HG03378 (cell line): ENCODE data around the gene DMD.
"Not testable (repeated sequence)": the region's sequence is repeated elsewhere in the genome, so short reads cannot be mapped to it uniquely, and the experiment has no call there.

Experiments used
- ATAC-seq: cut with Tn5 transposase; IDR thresholded peaks from one replicate; pipeline ENCODE4 v1.9.1; 2021; ENCODE audit warnings: mild to moderate bottlenecking, moderate library complexity; ENCODE audit not compliant: unreplicated experiment

DMD gene

DNA sequence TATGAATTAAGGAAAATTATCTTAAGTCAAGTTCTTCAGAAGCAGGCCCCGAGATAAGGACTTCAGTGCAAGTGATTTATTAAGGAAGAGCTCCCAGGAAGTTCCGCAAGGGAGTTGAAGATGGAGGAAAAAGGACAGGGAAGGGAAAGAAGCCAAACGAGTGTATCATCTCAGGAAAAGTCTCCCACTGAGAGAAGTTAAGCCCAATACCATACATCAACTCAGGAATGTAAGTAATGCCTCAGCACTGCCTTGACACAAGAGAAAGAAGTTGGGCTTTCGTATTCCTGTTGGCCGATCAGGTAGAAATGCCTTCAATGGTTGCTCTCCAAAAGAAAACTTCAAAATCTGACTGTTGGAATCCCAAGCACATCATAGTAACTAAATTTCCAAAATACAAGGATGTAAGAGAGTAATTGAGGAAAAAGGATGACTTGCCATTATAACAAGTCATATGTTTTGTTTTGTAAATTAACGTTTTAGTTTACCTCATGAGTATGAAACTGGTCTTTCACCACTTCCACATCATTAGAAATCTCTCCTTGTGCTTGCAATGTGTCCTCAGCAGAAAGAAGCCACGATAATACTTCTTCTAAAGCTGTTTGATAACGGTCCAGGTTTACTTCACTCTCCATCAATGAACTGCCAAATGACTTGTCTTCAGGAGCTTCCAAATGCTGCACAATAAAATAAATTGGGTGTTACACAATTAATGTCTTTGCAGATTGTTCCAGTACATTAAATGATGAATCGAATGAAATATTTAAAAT is 566.7 kb downstream of the DMD start:
- ATAC-seq = no peak

DNA sequence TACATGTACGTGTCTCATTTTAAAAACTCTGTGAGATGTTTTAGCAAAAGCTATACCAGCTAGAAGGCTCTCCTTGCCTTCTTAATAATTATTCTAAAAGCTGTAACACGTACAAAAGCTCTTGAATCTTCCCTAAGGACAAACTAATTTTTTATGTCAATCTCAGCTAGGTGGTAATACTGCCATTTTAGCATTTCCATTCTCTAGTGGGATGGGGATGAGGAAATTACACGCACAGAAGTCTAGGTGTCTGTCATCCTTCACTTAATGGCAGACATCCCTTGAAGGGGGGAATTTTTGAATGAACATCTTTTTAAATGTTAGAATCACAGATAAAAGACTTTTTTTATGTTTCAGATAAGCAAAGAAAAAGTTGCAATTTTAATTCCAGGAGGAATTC is 569.1 kb downstream of the DMD start:
- no peak for ATAC-seq

DNA sequence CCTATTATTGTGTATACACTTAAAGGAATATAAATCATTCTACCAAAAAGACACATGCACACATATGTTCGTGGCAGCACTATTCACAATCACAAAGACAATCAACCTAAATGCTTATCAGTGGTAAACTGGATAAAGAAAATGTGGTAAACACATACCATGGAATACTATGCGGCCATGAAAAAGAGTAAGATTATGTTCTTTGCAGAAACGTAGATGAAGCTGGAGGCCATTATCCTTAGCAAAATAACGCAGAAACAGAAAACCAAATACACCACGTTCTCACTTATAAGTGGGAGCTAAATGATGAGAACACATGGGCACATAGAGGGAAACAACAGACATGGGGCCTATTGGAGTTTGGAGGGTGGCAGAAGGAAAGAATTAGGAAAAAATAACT is 593.2 kb downstream of the DMD start:
- no peak for ATAC-seq

GRCh38 chrX:32614707-32615106 is 596.6 kb downstream of the DMD start:
- no peak for ATAC-seq

- ATAC-seq = no peak
These were observed 612.2 kb downstream of the DMD start for GRCh38 chrX:32599156-32599555.

DNA sequence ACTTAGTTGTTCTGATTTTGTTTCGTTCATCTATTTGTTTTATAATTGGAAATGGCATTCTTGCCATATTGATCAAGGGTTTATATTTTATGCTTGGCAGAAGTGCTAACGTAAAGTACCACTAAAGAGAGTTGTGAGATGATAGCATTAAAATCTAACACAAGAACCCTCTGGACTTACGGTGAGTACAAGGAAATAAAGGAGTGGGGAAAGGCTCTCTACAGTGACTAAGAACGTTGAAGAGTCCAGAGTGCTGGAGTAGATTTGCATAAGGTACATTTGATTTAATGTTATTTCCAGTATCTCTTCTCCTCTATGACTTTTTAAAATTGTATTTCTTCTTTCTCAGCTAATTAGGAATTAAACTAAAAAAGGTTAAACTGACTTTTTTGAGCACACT is 612.6 kb downstream of the DMD start:
- no peak for ATAC-seq

DNA sequence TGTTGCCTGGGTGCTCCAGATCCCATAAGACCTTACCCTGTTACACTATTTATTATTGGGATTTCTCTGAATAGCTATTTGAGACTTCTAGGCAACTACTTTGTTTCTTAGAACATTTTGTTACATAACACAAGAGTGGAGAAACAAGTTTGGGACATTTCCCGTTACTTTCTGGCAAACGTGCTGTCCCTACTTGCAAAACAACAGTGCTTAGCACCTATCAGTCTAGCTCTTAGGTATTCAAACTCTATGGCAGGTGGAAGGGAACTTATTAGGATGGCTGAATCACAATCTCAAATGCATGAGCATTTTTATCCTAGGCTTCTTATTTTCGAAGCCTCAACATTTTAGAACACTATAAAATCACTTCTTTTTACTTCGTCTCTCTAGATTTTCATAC is 613.6 kb downstream of the DMD start:
- no peak for ATAC-seq

DNA sequence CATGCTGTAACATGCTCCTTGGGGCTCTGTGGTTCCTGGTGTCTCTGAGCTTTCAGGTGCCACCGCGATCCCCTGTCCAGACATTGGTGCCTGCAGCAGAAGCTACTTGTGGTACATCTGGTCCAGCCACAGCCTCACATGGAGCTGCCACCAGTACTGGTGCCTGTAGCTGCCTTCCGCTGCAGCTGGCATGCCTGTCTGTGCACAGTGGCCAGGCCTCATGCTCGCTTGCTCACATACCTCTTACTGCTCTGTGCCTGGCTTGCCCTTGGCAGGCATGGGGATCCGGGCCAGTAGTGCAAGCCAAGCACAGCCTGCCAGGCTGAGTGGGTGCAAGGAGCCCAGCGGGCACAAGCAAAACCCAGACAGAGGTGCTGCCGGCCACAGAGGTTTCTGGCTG is 618.6 kb downstream of the DMD start:
- ATAC-seq = no peak

DNA sequence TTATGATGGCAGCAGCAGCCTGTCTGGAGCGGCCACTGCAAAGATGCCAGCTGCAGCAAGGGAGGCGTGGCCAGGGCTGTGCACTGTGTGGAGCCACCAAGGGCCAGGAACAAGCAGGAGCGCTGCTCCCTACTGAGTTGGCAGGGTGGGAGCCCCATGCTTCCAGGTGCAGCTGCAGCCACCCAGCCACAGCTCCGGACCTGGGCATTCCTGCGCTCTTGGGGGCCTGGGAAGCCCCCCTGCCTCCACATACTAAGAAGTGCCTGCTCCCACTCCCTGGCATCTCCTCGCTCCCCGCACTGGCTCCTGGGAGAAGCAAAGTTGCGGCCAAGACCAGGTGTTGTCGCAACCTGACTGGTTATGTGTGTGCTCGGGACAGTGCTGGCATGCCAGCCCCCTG is 619.8 kb downstream of the DMD start:
- no peak for ATAC-seq

DNA sequence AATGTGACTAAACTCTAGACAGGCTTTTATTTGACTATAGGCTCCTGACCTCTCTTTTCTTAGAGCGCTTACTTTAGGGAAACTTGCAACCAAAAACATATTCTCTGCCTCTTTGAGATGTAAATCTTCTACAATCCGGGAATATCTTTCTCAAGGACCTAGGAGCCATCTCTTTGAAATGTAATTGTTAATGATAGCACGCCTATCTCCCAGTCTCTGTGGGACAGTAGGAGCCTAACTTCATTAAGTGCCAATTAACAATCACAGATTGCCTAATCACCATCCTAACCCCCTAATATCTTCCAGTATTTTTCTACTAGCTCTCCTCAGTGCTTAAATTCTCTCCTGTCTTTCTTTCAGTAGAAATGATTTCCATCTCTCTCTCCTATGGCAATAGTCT is 628.6 kb downstream of the DMD start:
- ATAC-seq = no peak

DNA sequence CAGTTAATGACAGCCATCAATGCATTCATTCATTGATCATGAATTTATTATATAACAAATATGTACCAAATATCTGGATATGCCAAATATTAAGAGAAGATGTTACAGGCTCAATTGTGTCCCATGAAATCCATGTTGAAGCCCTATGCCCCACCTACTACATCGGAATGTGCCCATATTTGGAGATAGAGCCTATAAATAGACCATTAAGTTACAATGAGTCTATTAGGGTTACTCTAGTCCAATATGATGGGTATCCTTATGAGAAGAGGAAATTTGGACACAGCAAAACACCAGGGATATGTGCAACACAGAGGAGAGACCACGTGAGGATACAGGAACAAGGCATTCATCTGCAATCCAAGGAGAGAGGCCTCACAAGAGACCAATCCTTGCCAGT is 634.5 kb downstream of the DMD start:
- ATAC-seq = no peak

DNA sequence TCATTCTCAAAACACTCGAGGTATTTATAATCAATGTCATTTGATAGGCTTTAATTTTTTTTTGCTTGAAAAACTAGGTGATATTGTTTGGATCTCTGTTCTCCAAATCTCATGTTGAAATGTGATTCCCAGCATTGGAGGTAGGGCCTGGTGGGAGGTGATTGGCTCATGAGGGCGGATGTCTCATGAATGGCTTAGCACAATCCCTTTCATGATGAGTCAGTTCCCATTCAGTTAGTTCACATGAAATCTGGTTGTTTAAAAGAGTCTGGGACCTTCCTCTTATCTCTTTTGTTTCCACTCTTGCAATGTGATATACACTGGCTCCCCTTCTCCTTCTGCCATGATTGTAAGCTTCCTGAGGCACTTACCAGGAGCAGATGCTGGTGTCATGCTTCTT is 638.7 kb downstream of the DMD start:
- no peak for ATAC-seq

DNA sequence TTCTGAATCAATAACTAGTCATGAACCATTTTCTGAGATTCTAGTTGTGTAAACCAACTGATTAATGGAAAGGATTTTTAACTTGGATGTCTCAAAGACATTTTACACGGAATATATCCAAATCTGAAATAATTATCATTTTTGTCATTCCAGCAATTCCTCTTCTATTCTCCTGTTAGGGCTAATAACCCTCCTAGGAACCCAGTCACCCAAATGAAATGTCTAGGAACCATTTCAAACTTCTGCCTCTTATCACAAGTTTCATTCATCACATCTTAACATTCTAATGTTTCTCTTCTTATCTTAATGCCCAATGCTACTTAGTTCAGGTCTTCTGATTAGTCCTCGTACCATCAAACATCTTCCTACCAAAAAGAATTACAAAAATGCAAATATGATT is 639.8 kb downstream of the DMD start:
- no peak for ATAC-seq

DNA sequence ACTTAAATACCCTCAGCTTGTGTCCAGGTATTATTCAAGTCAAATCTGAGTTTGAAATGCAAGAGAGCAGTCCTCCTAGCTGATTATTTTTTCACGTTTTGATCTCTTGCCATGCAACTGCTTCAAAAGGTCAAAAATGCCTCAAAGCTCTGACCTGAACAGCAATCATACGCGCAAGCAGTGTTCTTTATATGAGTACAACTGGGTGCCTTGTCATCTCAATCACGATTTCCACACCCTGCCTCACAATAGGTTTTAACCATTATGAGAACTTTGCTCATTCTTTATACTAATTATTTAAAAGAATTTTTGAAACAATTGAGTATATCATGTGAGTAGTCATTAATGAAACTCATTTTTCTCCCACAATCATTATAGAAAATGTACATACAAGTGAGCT is 649.1 kb downstream of the DMD start:
- ATAC-seq = no peak

- ATAC-seq = no peak
These were observed 666.2 kb downstream of the DMD start for GRCh38 chrX:32545101-32545500.

DNA sequence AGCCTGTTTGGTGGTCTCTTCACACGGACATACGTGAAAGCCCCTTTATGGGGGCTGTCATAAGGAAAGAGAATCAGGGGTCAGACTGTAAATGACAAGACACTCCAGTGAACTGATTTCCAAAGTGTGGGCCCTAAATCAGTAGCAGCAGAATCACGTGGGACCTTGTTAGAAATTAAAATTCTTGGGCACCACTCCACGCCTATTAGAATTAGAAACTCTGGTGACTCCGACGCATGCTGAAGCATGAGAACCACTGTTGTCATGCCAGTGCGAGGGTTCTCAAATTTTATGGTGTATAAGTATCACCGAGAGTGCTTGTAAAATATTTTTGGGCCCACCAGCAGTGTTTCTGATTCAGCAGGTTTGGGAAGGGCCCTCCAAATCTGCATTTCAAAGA is 672.8 kb downstream of the DMD start:
- ATAC-seq = no peak

- ATAC-seq = peak; percentile 66
These were observed 677.5 kb downstream of the DMD start for GRCh38 chrX:32533848-32534247.

- no peak for ATAC-seq
These were observed 679.1 kb downstream of the DMD start for GRCh38 chrX:32532262-32532661.

GRCh38 chrX:32530802-32531403 is 680.4 kb downstream of the DMD start:
- peak; percentile 62 for ATAC-seq

DNA sequence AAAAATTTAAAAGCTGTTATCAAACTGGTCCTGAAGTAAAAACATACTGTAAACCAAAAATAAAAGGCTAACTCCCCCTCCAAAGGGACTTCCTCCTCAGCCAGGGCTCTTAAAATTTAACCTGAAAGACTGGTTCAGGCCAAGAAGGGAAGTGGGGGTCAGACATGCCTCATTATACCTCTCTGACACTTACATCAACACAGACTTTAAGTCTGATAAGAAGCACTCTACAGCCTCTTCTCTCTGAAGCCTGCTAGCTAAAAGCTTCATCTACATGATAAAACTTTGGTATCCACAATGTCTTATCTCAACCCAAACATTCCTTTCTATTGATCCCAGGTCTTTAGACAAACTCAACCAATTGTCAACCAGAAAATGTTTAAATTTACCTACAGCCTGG is 682.9 kb downstream of the DMD start:
- not testable (repeated sequence) for ATAC-seq

GRCh38 chrX:32525234-32525633 is 686.1 kb downstream of the DMD start:
- ATAC-seq = no peak

GRCh38 chrX:32524385-32524784 is 687.0 kb downstream of the DMD start:
- no peak for ATAC-seq

GRCh38 chrX:32520789-32521188 is 690.6 kb downstream of the DMD start:
- no peak for ATAC-seq
